Mucosa of descending colon (tissue), 3 donors: ENCODE results near the gene KCNH2. TPM values are rescaled to one million over a fixed set of nuclear protein-coding genes. Genes with fewer than 3 reads are reported as not detected.

ENCODE experiments used
- ATAC-seq: fragments of 200-7000 bp; cut with Tn5 transposase; one replicate; pipeline ENCODE4 v1.9.1; 2020; ENCODE audit warnings: mild to moderate bottlenecking, moderate library complexity
- DNase-seq, 3 donors: peaks; one replicate each; pipeline ENCODE4 v3.0.0-alpha.2; 2020
- H3K36me3 ChIP-seq: fragments of 200-600 bp; one replicate; pipeline ENCODE4 v1.8.0; 2021; ENCODE audit warnings: low read depth, mild to moderate bottlenecking
- H3K4me1 ChIP-seq: fragments of 200-600 bp; one replicate; pipeline ENCODE4 v1.8.0; 2021; ENCODE audit warnings: low read depth, mild to moderate bottlenecking
- H3K4me3 ChIP-seq: fragments of 200-600 bp; one replicate; pipeline ENCODE4 v1.8.0; 2021; ENCODE audit warnings: mild to moderate bottlenecking
- H3K9me3 ChIP-seq: fragments of 200-600 bp; one replicate; pipeline ENCODE4 v1.8.0; 2021; ENCODE audit warnings: mild to moderate bottlenecking
- intact Hi-C, 2 donors: fragments of 100-400 bp; cut with DNase I in 1 of 2; cut with micrococcal nuclease in 1 of 2; formaldehyde crosslinking; loops; one replicate each; pipeline versions ENCODE4 v1.11.0 to v1.11.1; 2022; cut with DNase I, micrococcal nuclease
- total RNA-seq, 3 donors: library from RNA; stranded (reverse); fragmentation: NEBNext Ultra II Directional in 2 of 3; extraction: Animal tissue kit (Norgen Biotek cat#: 25700) in 2 of 3; gene quantifications; one replicate each; pipeline versions ENCODE4 v1.2.1 to v1.2.4, GENCODE V29; 2021 to 2023
- TF ChIP-seq, protein P1 (sequence below): fragments of 200-600 bp; IDR thresholded peaks from one replicate; pipeline ENCODE4 v1.8.0; 2022; ENCODE audit warnings: antibody characterized with exemption, mild to moderate bottlenecking
- donor health status: DM: no; HTN: no; CAD: no; lungs with moderate emphysema.
- donor health status: DM: no; HTN: no; CAD: no.
- donor health status: DM: no; HTN: yes; CAD: no.

The KCNH2 gene
- total RNA-seq, 3 donors from 2014 or later: 2.9 to 87.1 (median 5.3) TPM

DNA sequence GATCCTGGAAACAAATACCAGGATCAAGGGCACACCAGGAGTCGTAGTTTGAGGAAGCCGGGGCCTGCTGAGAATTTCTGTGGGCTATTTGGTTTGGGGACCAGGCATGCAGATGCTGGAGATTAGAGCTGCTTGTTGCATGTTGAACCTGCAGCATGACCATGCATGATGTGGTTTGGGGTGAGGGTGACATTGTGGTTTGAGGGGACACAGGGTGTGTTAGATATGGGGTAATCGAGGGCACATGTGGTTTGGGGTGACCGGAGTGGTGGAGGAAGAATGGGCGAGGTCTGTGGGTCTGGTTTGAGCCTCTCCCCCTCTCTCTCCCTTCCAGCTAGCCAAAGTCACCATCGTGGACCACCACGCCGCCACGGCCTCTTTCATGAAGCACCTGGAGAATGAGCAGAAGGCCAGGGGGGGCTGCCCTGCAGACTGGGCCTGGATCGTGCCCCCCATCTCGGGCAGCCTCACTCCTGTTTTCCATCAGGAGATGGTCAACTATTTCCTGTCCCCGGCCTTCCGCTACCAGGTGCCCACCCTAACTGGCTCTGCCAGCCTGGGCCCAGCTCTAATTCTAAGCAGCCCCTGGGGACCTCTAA lies 22.9 kb upstream of the KCNH2 start:
- H3K36me3 ChIP-seq: no peaks in the 10 kb centered on the region
- intact Hi-C loops: no loop called here
- ATAC-seq (no peak), DNase-seq (no peak)
- no peaks in the 10 kb centered on the region for H3K4me1 ChIP-seq
- TF ChIP-seq, protein P1, sequence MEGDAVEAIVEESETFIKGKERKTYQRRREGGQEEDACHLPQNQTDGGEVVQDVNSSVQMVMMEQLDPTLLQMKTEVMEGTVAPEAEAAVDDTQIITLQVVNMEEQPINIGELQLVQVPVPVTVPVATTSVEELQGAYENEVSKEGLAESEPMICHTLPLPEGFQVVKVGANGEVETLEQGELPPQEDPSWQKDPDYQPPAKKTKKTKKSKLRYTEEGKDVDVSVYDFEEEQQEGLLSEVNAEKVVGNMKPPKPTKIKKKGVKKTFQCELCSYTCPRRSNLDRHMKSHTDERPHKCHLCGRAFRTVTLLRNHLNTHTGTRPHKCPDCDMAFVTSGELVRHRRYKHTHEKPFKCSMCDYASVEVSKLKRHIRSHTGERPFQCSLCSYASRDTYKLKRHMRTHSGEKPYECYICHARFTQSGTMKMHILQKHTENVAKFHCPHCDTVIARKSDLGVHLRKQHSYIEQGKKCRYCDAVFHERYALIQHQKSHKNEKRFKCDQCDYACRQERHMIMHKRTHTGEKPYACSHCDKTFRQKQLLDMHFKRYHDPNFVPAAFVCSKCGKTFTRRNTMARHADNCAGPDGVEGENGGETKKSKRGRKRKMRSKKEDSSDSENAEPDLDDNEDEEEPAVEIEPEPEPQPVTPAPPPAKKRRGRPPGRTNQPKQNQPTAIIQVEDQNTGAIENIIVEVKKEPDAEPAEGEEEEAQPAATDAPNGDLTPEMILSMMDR: no peak
- no peaks in the 10 kb centered on the region for H3K9me3 ChIP-seq
- H3K4me3 ChIP-seq: no peak overlapping the region

DNA sequence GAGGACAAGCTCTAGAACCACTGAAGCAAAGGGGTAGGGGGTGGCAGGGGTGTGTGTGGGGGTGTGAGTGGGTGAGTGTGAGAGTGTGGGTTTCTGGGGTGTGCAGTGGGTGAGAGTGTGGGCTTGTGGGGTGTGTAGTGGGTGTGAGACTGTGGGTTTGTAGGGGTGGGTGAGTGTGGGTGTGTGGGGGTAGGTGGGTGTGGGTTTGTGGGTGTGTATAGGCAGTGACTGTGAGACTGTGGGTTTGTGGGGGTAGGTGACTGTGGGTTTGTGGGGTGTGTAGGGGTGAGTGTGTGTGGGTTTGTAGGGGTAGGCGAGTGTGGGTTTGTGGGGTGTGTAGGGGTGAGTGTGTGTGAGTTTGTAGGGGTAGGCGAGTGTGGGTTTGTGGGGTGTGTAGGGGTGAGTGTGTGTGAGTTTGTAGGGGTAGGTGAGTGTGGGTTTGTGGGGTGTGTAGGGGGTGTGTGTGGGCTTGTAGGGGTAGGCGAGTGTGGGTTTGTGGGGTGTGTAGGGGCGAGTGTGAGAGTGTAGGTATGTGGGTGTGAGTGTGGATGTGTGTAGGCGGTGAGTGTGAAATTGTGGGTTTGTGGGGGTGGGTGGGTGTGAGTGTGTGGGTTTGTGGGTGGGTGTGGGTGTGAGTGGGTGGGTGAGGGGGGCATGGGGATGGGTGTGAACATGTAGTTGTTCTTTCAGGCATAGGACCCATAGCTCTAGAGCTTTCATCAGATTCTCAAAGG lies 21.5 kb upstream of the KCNH2 start:
- DNase-seq: no peak
- no peaks in the 10 kb centered on the region for H3K36me3 ChIP-seq
- intact Hi-C loops: no loop called here
- no peaks in the 10 kb centered on the region for H3K9me3 ChIP-seq
- no peaks in the 10 kb centered on the region for H3K4me1 ChIP-seq
- TF ChIP-seq, protein P1: no peak
- H3K4me3 ChIP-seq: no peak overlapping the region
- ATAC-seq: no peak

DNA sequence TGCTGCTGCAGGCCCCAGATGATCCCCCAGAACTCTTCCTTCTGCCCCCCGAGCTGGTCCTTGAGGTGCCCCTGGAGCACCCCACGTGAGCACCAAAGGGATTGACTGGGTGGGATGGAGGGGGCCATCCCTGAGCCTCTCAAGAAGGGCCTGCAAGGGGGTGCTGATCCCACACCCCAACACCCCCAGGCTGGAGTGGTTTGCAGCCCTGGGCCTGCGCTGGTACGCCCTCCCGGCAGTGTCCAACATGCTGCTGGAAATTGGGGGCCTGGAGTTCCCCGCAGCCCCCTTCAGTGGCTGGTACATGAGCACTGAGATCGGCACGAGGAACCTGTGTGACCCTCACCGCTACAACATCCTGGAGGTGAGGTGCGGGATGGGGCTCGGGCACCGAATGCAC lies 20.9 kb upstream of the KCNH2 start:
- no peaks in the 10 kb centered on the region for H3K36me3 ChIP-seq
- no peak overlapping the region for H3K4me3 ChIP-seq
- H3K4me1 ChIP-seq: no peaks in the 10 kb centered on the region
- DNase-seq (no peak), ATAC-seq (no peak)
- TF ChIP-seq, protein P1: no peak
- intact Hi-C loops: no loop called here
- H3K9me3 ChIP-seq: no peaks in the 10 kb centered on the region

DNA sequence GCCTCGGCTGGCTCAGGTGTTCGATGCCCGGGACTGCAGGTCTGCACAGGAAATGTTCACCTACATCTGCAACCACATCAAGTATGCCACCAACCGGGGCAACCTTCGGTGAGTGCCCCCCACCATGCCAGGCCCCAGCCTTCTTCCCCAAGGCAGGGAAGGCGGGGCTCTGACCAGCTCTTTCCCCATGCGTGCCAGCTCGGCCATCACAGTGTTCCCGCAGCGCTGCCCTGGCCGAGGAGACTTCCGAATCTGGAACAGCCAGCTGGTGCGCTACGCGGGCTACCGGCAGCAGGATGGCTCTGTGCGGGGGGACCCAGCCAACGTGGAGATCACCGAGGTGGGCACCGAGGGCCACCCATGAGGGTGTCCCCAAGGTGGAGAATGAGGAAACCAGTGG lies 20.2 kb upstream of the KCNH2 start:
- no peak overlapping the region for H3K4me3 ChIP-seq
- intact Hi-C loops: no loop called here
- H3K4me1 ChIP-seq: no peaks in the 10 kb centered on the region
- H3K9me3 ChIP-seq: no peaks in the 10 kb centered on the region
- ATAC-seq (no peak), DNase-seq (no peak)
- TF ChIP-seq, protein P1: no peak
- no peaks in the 10 kb centered on the region for H3K36me3 ChIP-seq

DNA sequence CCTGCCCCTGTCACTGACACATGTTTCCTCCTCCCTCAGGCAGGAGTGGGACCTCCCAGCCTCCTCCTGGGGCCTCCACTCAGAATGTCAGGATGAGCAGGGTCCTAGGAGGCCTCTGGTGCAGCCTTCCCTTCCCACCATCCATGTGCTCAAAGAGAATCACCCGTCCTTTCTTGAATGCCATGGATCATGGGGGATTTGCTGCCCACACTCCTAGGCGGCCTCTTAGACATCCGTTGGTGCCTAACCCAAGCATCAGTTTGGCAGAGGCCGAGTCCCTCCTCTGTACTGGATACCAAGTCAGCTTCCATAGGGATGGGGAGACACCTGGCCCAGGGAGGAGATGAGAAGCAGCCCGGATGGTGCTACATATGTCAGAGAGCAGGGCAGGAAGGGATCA lies 19.7 kb upstream of the KCNH2 start:
- TF ChIP-seq, protein P1: no peak
- ATAC-seq: no peak
- Histone ChIP-seq H3K9me3 (no peaks in the 10 kb centered on the region), H3K36me3 (no peaks in the 10 kb centered on the region), H3K4me1 (no peaks in the 10 kb centered on the region), H3K4me3 (no peak overlapping the region)
- intact Hi-C loops: no loop called here
- no peak for DNase-seq
